LNCaP clone FGC (cell line): ENCODE results near the gene BRIP1.
"Not testable (repeated sequence)": the region's sequence is repeated elsewhere in the genome, so short reads cannot be mapped to it uniquely, and the experiment has no call there.

Experiments
- DNase-seq: peaks from one replicate; pipeline ENCODE4 v3.0.0-alpha.2; 2011; ENCODE audit warnings: low read depth
- H3K4me3 ChIP-seq: 2 replicates; pipeline ENCODE4 v1.5.1; 2011; ENCODE audit warnings: mild to moderate bottlenecking, low read depth, low read length, control low read depth
- TF ChIP-seq, protein P1 (sequence below): IDR thresholded peaks from 2 replicates; pipeline ENCODE4 v1.5.1; 2012; ENCODE audit warnings: mild to moderate bottlenecking; ENCODE audit not compliant: control insufficient read depth, insufficient read depth; ENCODE audit errors: extremely low read depth

BRIP1 gene

DNA sequence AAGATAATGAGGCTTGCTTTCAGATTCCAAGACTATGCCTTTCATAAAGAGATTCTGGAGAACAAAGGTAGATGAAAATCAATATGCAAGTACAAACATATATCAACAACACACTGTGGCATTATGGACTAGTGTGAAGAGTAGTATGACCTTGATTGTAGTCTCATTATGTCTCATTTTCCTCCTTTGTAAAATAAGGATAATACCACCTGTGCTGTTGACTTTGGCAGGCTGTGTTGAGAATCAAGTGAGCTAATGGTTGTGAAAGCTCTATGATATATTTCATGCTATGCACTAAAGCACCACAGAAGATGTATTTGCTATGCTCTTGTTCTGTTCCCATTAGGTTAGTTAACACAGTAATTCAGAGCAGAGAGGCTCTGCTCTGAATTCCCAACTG is 193.8 kb downstream of the BRIP1 start:
- TF ChIP-seq, protein P1, sequence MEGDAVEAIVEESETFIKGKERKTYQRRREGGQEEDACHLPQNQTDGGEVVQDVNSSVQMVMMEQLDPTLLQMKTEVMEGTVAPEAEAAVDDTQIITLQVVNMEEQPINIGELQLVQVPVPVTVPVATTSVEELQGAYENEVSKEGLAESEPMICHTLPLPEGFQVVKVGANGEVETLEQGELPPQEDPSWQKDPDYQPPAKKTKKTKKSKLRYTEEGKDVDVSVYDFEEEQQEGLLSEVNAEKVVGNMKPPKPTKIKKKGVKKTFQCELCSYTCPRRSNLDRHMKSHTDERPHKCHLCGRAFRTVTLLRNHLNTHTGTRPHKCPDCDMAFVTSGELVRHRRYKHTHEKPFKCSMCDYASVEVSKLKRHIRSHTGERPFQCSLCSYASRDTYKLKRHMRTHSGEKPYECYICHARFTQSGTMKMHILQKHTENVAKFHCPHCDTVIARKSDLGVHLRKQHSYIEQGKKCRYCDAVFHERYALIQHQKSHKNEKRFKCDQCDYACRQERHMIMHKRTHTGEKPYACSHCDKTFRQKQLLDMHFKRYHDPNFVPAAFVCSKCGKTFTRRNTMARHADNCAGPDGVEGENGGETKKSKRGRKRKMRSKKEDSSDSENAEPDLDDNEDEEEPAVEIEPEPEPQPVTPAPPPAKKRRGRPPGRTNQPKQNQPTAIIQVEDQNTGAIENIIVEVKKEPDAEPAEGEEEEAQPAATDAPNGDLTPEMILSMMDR, result no peak
- H3K4me3 ChIP-seq, result no peak overlapping the region
- no peak for DNase-seq

DNA sequence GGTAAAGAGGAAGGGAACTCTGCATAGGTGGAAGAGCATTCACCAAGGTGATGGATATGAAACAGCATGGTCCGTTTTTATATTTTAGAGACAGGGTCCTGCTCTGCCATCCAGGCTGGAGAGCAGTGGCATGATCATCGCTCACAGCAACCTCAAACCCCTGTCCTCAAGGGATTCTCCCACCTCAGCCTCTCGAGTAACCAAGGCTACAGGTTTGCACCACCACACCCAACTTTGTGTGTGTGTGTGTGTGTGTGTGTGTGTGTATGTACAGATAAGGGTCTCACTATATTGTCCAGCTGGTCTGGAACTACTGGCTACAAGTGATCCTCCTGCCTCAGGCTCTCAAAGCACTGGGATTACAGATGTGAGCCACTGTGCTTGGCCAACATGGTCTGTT is 194.8 kb downstream of the BRIP1 start:
- DNase-seq, result no peak
- TF ChIP-seq, protein P1, result no peak
- no peak overlapping the region for H3K4me3 ChIP-seq

DNA sequence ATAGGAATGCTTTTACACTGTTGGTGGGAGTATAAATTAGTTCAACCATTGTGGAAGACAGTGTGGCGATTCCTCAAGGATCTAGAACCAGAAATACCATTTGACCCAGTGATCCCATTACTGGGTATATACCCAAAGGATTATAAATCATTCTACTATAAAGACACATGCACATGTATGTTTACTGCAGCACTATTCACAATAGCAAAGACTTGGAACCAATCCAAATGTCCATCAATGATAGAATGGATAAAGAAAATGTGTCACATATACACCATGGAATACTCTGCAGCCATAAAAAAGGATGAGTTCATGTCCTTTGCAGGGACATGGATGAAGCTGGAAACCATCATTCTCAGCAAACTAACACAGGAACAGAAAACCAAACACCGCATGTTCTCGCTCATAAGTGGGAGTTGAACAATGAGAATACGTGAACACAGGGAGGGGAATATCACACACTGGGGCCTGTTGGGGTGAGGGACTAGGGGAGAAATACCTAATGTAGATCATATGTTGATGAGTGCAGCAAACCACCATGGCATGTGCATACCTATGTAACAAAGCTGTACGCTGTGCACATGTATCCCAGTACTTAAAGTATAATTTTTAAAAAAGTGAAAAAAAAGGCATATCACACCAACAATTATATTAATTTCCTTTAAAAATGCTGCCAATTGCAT is 196.8 kb downstream of the BRIP1 start:
- H3K4me3 ChIP-seq, DNase-seq: not testable (repeated sequence)

DNA sequence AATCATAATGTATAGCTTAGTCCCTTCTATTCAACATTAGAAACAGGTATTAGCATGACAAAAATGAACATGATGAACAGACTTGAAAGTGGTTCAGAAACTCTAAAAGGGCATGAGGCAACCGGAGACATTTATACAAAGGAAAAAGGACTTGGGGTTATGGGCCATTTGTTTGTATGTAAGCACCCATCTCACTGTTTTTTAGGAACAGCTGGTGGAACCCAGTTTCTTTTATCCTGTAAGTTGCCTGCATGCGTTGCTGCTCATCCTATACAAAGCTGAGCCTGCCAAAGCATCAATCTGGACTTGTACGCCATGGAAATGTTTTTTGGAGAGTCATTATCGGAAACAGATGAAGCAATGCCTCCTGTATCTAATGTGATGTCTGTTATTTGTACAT is 200.0 kb downstream of the BRIP1 start:
- H3K4me3 ChIP-seq, result no peak overlapping the region
- TF ChIP-seq, protein P1, result no peak
- DNase-seq, result no peak

DNA sequence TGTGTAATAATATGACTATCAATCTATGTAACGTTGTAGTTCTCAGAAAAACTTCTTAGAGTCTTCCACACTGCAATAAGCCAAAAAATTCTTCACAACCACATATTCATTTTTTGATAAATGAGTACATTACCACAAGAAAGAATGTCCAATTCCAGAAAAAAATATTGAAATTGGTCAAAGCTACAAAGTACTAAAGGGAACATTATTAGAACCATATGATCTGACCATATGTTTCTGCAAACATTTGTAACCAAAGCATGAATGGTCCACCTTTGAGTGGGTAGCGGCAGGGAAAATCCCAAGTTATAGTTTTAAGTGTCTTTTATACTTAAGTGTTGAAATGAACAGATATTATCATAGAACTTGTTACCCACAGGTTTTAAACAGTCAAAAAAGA is 200.6 kb downstream of the BRIP1 start:
- TF ChIP-seq, protein P1, result no peak
- H3K4me3 ChIP-seq, result no peak overlapping the region
- DNase-seq, result no peak

DNA sequence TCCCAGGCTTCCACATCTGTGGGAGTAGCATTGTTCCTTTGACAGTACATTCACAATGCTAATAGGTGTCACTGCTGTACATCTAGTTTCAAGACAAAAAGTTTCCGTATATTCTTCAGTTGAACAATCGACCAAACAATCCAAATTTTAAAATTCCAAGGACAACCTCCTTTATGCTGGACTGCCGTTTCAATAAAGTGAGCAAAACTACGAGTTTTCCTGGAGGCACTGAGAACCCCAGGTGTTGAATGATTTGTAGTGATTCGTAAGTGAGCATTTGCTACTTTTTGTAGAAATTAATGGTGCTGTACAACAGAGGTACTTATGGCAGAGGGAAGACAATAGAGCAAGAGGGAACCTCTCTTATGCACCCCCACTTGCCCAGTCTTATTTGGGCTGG is 201.1 kb downstream of the BRIP1 start:
- H3K4me3 ChIP-seq, result no peak overlapping the region
- TF ChIP-seq, protein P1, result no peak
- DNase-seq, result no peak

DNA sequence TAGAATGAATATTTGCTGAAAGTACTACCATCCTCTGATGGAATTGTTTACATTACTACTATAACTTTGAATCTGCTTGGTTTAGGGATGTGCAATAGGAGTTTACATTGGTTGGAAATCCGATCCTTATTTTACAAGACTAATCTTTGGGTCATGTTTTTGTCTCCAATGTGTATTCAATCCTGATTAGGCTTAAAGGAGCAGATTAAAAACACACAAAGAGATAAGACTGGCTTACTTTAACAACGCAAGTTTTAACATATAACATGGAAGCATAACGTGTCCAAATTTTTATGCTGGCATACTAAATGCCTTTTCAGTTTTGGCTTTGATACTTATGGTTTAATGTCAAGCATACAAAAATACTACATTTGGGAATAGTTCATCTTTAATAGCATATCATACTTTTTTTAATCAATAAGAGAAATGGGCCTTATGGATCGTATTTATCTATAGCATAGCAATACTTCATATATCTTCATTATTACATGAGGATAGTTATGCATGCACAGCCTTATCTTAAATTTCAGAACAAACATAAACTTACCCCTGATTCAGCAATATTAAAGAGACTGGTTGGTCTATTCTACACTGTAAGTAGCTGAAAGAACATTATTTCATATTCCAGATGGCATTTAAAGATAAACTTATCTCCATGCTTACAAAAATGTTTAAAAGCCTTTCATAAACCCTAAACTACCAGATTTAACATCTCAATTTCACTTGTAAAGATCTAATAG is 202.4 kb downstream of the BRIP1 start:
- TF ChIP-seq, protein P1, result no peak
- no peak overlapping the region for H3K4me3 ChIP-seq
- no peak for DNase-seq
